ENCODE results near the gene NEDD8.

Gene NEDD8

DNA sequence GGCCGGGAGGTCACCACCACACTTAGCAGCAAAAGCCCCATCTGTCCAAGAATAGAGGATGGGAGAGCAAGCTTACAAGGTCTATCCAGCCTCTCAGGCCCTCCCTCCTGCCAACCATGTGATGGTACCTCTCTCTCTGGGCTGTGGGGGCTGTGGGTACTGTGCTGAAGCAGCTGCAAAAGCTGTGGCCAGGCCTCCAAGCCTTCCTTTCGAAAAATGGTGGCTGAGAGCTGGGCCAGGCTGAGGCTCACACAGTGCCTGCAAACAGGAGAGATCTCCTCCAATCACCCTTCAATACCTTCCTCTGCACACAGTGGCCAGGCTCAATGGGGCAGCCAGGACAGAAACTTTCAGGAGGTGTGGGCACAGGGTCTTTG is 44.6 kb downstream of the NEDD8 start:
- TF ChIP-seq SIN3A (IDR thresholded peaks at IDR 0.05; ENCODE audit: borderline replicate concordance, insufficient read depth, low read length) (no peak), TAF1 (IDR thresholded peaks at IDR 0.05; ENCODE audit: borderline replicate concordance, insufficient read depth, low read length) (no peak), POLR2AphosphoS5 (IDR thresholded peaks at IDR 0.05; ENCODE audit: low read depth, low read length) (no peak), FOXP2 (optimal IDR thresholded peaks at IDR 0.05; ENCODE audit: borderline replicate concordance, extremely low read depth, extremely low read length, insufficient read depth) (no peak)
- TF ChIP-seq, protein P1, sequence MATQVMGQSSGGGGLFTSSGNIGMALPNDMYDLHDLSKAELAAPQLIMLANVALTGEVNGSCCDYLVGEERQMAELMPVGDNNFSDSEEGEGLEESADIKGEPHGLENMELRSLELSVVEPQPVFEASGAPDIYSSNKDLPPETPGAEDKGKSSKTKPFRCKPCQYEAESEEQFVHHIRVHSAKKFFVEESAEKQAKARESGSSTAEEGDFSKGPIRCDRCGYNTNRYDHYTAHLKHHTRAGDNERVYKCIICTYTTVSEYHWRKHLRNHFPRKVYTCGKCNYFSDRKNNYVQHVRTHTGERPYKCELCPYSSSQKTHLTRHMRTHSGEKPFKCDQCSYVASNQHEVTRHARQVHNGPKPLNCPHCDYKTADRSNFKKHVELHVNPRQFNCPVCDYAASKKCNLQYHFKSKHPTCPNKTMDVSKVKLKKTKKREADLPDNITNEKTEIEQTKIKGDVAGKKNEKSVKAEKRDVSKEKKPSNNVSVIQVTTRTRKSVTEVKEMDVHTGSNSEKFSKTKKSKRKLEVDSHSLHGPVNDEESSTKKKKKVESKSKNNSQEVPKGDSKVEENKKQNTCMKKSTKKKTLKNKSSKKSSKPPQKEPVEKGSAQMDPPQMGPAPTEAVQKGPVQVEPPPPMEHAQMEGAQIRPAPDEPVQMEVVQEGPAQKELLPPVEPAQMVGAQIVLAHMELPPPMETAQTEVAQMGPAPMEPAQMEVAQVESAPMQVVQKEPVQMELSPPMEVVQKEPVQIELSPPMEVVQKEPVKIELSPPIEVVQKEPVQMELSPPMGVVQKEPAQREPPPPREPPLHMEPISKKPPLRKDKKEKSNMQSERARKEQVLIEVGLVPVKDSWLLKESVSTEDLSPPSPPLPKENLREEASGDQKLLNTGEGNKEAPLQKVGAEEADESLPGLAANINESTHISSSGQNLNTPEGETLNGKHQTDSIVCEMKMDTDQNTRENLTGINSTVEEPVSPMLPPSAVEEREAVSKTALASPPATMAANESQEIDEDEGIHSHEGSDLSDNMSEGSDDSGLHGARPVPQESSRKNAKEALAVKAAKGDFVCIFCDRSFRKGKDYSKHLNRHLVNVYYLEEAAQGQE (IDR thresholded peaks at IDR 0.05; ENCODE audit: insufficient read depth in 1 of 2, low read depth in 2 of 2, low read length in 2 of 2): no peak

GRCh38 chr14:24186831-24187538 is 45.2 kb downstream of the NEDD8 start:
- TF ChIP-seq FOXP2 (optimal IDR thresholded peaks at IDR 0.05; ENCODE audit: borderline replicate concordance, extremely low read depth, extremely low read length, insufficient read depth): no peak
- TF ChIP-seq TAF1 (IDR thresholded peaks at IDR 0.05; ENCODE audit: borderline replicate concordance, insufficient read depth, low read length): no peak
- no peak for TF ChIP-seq POLR2AphosphoS5 (IDR thresholded peaks at IDR 0.05; ENCODE audit: low read depth, low read length)
- TF ChIP-seq SIN3A (IDR thresholded peaks at IDR 0.05; ENCODE audit: borderline replicate concordance, insufficient read depth, low read length): no peak
- TF ChIP-seq, protein P1 (IDR thresholded peaks at IDR 0.05; ENCODE audit: insufficient read depth in 1 of 2, low read depth in 2 of 2, low read length in 2 of 2): no peak

DNA sequence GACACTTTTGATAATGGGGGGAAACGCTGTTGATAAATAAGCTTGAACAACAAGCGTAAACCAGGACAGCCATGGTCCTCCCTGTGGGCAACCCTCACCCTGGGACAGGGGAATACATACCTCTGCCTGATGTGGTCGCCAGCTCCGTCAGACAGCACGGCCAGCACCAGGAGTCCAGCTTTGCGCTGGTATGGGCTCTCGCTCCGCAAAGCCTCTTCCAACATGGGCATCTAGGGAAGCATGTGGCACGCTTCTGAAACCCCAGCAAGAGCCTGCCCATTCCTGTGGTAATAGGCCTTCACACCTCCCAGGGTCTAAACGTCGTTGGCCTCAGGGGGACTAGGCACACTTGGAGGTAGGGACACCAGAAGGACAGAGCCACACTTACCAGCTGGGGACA is 46.4 kb downstream of the NEDD8 start:
- TF ChIP-seq SIN3A (IDR thresholded peaks at IDR 0.05; ENCODE audit: borderline replicate concordance, insufficient read depth, low read length) (no peak), TAF1 (IDR thresholded peaks at IDR 0.05; ENCODE audit: borderline replicate concordance, insufficient read depth, low read length) (no peak), POLR2AphosphoS5 (IDR thresholded peaks at IDR 0.05; ENCODE audit: low read depth, low read length) (no peak), FOXP2 (optimal IDR thresholded peaks at IDR 0.05; ENCODE audit: borderline replicate concordance, extremely low read depth, extremely low read length, insufficient read depth) (no peak)
- TF ChIP-seq, protein P1 (IDR thresholded peaks at IDR 0.05; ENCODE audit: insufficient read depth in 1 of 2, low read depth in 2 of 2, low read length in 2 of 2): no peak

DNA sequence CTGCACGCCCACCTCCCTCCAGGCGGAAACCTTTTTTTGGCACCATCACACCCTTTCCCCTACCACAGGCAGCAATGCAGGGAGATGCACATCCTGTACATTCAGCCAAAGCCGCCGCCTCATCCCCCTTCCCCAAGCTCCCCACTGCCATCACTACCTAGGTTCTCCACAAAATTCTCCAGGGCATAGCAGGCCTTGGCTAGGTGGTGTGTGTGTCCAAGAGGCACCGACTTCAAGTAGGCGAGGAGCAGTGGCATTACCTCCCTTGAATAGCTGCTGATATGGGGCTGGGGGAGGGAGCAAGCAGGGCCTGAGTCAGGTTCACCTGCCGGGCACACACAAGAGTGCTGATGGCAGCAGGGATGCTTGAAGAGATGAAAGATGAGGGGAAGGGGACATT is 47.1 kb downstream of the NEDD8 start:
- no peak for TF ChIP-seq FOXP2 (optimal IDR thresholded peaks at IDR 0.05; ENCODE audit: borderline replicate concordance, extremely low read depth, extremely low read length, insufficient read depth)
- TF ChIP-seq, protein P1 (IDR thresholded peaks at IDR 0.05; ENCODE audit: insufficient read depth in 1 of 2, low read depth in 2 of 2, low read length in 2 of 2): no peak
- no peak for TF ChIP-seq SIN3A (IDR thresholded peaks at IDR 0.05; ENCODE audit: borderline replicate concordance, insufficient read depth, low read length)
- TF ChIP-seq POLR2AphosphoS5 (IDR thresholded peaks at IDR 0.05; ENCODE audit: low read depth, low read length): no peak
- TF ChIP-seq TAF1 (IDR thresholded peaks at IDR 0.05; ENCODE audit: borderline replicate concordance, insufficient read depth, low read length): no peak

Measured in PFSK-1 (cell line).